H9 (cell line): ENCODE results near the gene CERS3. TPM values are rescaled to one million over a fixed set of nuclear protein-coding genes. Genes with fewer than 3 reads are reported as not detected.

Experiments
- DNase-seq: peaks from one replicate; pipeline ENCODE4 v3.0.0-alpha.2; 2017
- H2AFZ ChIP-seq: one replicate; pipeline ENCODE4 v1.6.1; 2013; ENCODE audit warnings: mild to moderate bottlenecking, low read length, control low read depth, moderate library complexity
- H2AK5ac ChIP-seq: 2 replicates; pipeline ENCODE4 v1.6.1; 2013; ENCODE audit warnings: low read length, control low read depth, mixed read lengths; ENCODE audit not compliant: insufficient read length
- H2BK120ac ChIP-seq: one replicate; pipeline ENCODE4 v1.6.1; 2013; ENCODE audit warnings: low read depth, mild to moderate bottlenecking, low read length, control low read depth, inconsistent platforms; ENCODE audit not compliant: poor library complexity, severe bottlenecking
- H2BK12ac ChIP-seq: 2 replicates; pipeline ENCODE4 v1.6.1; 2013; ENCODE audit warnings: low read length, control low read depth, mixed read lengths, low read depth; ENCODE audit not compliant: insufficient read length
- H2BK15ac ChIP-seq: 2 replicates; pipeline ENCODE4 v1.6.1; 2013; ENCODE audit warnings: low read depth, low read length, control low read depth
- H2BK20ac ChIP-seq: one replicate; pipeline ENCODE4 v1.6.1; 2013; ENCODE audit warnings: low read depth, mild to moderate bottlenecking, low read length, control low read depth, inconsistent platforms; ENCODE audit not compliant: poor library complexity, severe bottlenecking
- H2BK5ac ChIP-seq: 2 replicates; pipeline ENCODE4 v1.6.1; 2013; ENCODE audit warnings: low read length, control low read depth, mixed read lengths; ENCODE audit not compliant: insufficient read length
- H3K14ac ChIP-seq: 2 replicates; pipeline ENCODE4 v1.6.1; 2013; ENCODE audit warnings: low read length, control low read depth; ENCODE audit not compliant: insufficient read depth
- H3K18ac ChIP-seq: 2 replicates; pipeline ENCODE4 v1.6.1; 2013; ENCODE audit warnings: low read depth, mild to moderate bottlenecking, mixed read lengths, low read length, control low read depth; ENCODE audit not compliant: insufficient read length
- H3K23ac ChIP-seq: 2 replicates; pipeline ENCODE4 v1.6.1; 2013; ENCODE audit warnings: low read length, control low read depth, mixed read lengths, low read depth; ENCODE audit not compliant: insufficient read length
- H3K23me2 ChIP-seq: 2 replicates; pipeline ENCODE4 v1.6.1; 2013; ENCODE audit warnings: low read depth, mild to moderate bottlenecking, mixed read lengths, low read length, control low read depth; ENCODE audit not compliant: insufficient read length, poor library complexity, severe bottlenecking
- H3K27ac ChIP-seq: 2 replicates; pipeline ENCODE4 v1.5.1; 2013; ENCODE audit warnings: low read length, control low read depth, mixed read lengths, low read depth; ENCODE audit not compliant: insufficient read length
- H3K27me3 ChIP-seq: 2 replicates; pipeline ENCODE4 v1.6.1; 2013; ENCODE audit warnings: low read length, control low read depth, inconsistent platforms; ENCODE audit not compliant: insufficient read depth
- H3K4ac ChIP-seq: 2 replicates; pipeline ENCODE4 v1.6.1; 2013; ENCODE audit warnings: low read depth, mild to moderate bottlenecking, control low read depth, inconsistent platforms, low read length, moderate library complexity
- H3K4me1 ChIP-seq: 2 replicates; pipeline ENCODE4 v1.6.1; 2013; ENCODE audit warnings: low read length, control low read depth, inconsistent platforms; ENCODE audit not compliant: insufficient read depth
- H3K4me2 ChIP-seq: 2 replicates; pipeline ENCODE4 v1.6.1; 2013; ENCODE audit warnings: low read length, control low read depth, mixed read lengths; ENCODE audit not compliant: insufficient read length, insufficient read depth
- H3K56ac ChIP-seq: 2 replicates; pipeline ENCODE4 v1.6.1; 2013; ENCODE audit warnings: low read depth, mild to moderate bottlenecking, mixed read lengths, low read length, control low read depth; ENCODE audit not compliant: insufficient read length
- H3K79me1 ChIP-seq: 2 replicates; pipeline ENCODE4 v1.6.1; 2013; ENCODE audit warnings: low read depth, mild to moderate bottlenecking, moderate library complexity, low read length, control low read depth, inconsistent platforms; ENCODE audit not compliant: insufficient read depth, poor library complexity, severe bottlenecking
- H3K79me2 ChIP-seq: 2 replicates; pipeline ENCODE4 v1.6.1; 2013; ENCODE audit warnings: low read length, control low read depth, inconsistent platforms; ENCODE audit not compliant: insufficient read depth
- H3K9ac ChIP-seq: 2 replicates; pipeline ENCODE4 v1.6.1; 2013; ENCODE audit warnings: low read length, control low read depth, mixed read lengths; ENCODE audit not compliant: insufficient read length; ENCODE audit errors: extremely low read depth
- H3K9me3 ChIP-seq: one replicate; pipeline ENCODE4 v1.6.1; 2013; ENCODE audit warnings: low read depth, low read length, inconsistent platforms; ENCODE audit not compliant: control insufficient read depth
- H3T11ph ChIP-seq: one replicate; pipeline ENCODE4 v1.6.1; 2013; ENCODE audit warnings: mild to moderate bottlenecking, low read length, control low read depth, inconsistent platforms
- H4K20me1 ChIP-seq: one replicate; pipeline ENCODE4 v1.6.1; 2013; ENCODE audit not compliant: control insufficient read depth, insufficient read length, insufficient read depth
- H4K5ac ChIP-seq: 2 replicates; pipeline ENCODE4 v1.6.1; 2013; ENCODE audit warnings: low read depth, mild to moderate bottlenecking, mixed read lengths, low read length, control low read depth; ENCODE audit not compliant: insufficient read length
- H4K8ac ChIP-seq: replicated peaks from 2 replicates; pipeline ENCODE4 v1.6.1; 2013; ENCODE audit warnings: low read length, control low read depth, mixed read lengths, low read depth; ENCODE audit not compliant: insufficient read length
- H4K91ac ChIP-seq: 2 replicates; pipeline ENCODE4 v1.6.1; 2013; ENCODE audit warnings: low read depth, mild to moderate bottlenecking, moderate library complexity, mixed read lengths, low read length, control low read depth; ENCODE audit not compliant: insufficient read length
- H3K27ac Mint-ChIP-seq, 3 experiments: 2 replicates in 2 of 3; 3 replicates in 1 of 3; pipeline ENCODE4 v1.8.0; 2020 to 2021; ENCODE audit warnings: mixed read lengths in 3 of 3, mild to moderate bottlenecking in 1 of 3, moderate library complexity in 1 of 3
- H3K27me3 Mint-ChIP-seq: 2 replicates; pipeline ENCODE4 v1.8.0; 2021; ENCODE audit warnings: low read depth, mild to moderate bottlenecking, moderate library complexity, mixed read lengths
- H3K36me3 Mint-ChIP-seq, 3 experiments: 2 replicates in 2 of 3; 3 replicates in 1 of 3; pipeline ENCODE4 v1.8.0; 2020 to 2021; ENCODE audit warnings: low read depth in 3 of 3, mixed read lengths in 3 of 3; ENCODE audit not compliant: insufficient read depth in 1 of 3
- H3K4me1 Mint-ChIP-seq, 2 experiments: 2 replicates each; pipeline ENCODE4 v1.8.0; 2020; ENCODE audit warnings: mixed read lengths in 2 of 2
- H3K4me3 Mint-ChIP-seq, 2 experiments: 2 replicates in 1 of 2; 3 replicates in 1 of 2; pipeline ENCODE4 v1.8.0; 2020 to 2021; ENCODE audit warnings: mild to moderate bottlenecking in 2 of 2, mixed read lengths in 2 of 2, moderate library complexity in 1 of 2
- H3K9me3 Mint-ChIP-seq, 2 experiments: 2 replicates in 1 of 2; 3 replicates in 1 of 2; pipeline ENCODE4 v1.8.0; 2020; ENCODE audit warnings: mild to moderate bottlenecking in 2 of 2, mixed read lengths in 2 of 2, moderate library complexity in 1 of 2
- CTCF ChIP-seq: fragments of 200-600 bp; sonication (generic); conservative IDR thresholded peaks from 3 replicates; pipeline ENCODE4 v1.8.0; 2021; ENCODE audit warnings: antibody characterized with exemption, mild to moderate bottlenecking
- total RNA-seq: library from RNA; stranded (reverse); gene quantifications from 2 replicates; pipeline ENCODE4 v1.2.1, GENCODE V29; 2021

CERS3 gene
- total RNA-seq, 1 experiment from 2014 or later = 1.4 TPM

- no peaks in the 10 kb centered on the region; the same call in 1 of the 2 replicates for H3K27me3 Mint-ChIP-seq
- Histone ChIP-seq H4K20me1 (no peaks in the 10 kb centered on the region), H3K9me3 (peaks cover 7% of the 10 kb centered on the region), H3K4me1 (no peaks in the 10 kb centered on the region), H4K8ac (no peak overlapping the region), H3K4me2 (no peak overlapping the region), H3K23me2 (no peaks in the 10 kb centered on the region), H2BK120ac (no peak overlapping the region), H3K27me3 (no peaks in the 10 kb centered on the region), H3K9ac (no peak overlapping the region), H2BK5ac (no peak overlapping the region), H3K79me1 (no peaks in the 10 kb centered on the region), H3T11ph (no peak overlapping the region), H3K18ac (no peak overlapping the region), H4K5ac (no peak overlapping the region), H2AFZ (no peak overlapping the region), H3K4ac (no peak overlapping the region), H3K56ac (no peak overlapping the region), H3K27ac (no peak overlapping the region), H2BK15ac (no peak overlapping the region), H3K23ac (no peak overlapping the region), H4K91ac (no peak overlapping the region), H3K14ac (no peak overlapping the region), H2AK5ac (no peak overlapping the region), H2BK12ac (no peak overlapping the region), H3K79me2 (no peaks in the 10 kb centered on the region), H2BK20ac (no peak overlapping the region)
- H3K36me3 Mint-ChIP-seq = peaks cover 8 to 26% (median 12%) of the 10 kb centered on the region in 3 experiments; a peak in 6 of 7 replicates
- no peak for TF ChIP-seq CTCF
- H3K4me1 Mint-ChIP-seq = no peaks in the 10 kb centered on the region
- DNase-seq = no peak
- H3K9me3 Mint-ChIP-seq = peaks cover 21 to 29% of the 10 kb centered on the region in 2 experiments
- no peak overlapping the region for H3K4me3 Mint-ChIP-seq
- H3K27ac Mint-ChIP-seq = no peak overlapping the region
Observed at GRCh38 chr15:100560323-100560722, 31.6 kb upstream of the CERS3 start.
